ENCODE results near the gene VWA1.
"Not testable (repeated sequence)": the region's sequence is repeated elsewhere in the genome, so short reads cannot be mapped to it uniquely, and the experiment has no call there.

The VWA1 gene

GRCh38 chr1:1435106-1435903, at the start of gene VWA1:
Gene VWA1 (plus strand): TSS chr1:1435690. CDS start chr1:1435749, 59 bp downstream.
- no peak for DNase-seq

- no peak for DNase-seq
These were observed 49.6 kb upstream of the VWA1 start for GRCh38 chr1:1385931-1386330.

DNA sequence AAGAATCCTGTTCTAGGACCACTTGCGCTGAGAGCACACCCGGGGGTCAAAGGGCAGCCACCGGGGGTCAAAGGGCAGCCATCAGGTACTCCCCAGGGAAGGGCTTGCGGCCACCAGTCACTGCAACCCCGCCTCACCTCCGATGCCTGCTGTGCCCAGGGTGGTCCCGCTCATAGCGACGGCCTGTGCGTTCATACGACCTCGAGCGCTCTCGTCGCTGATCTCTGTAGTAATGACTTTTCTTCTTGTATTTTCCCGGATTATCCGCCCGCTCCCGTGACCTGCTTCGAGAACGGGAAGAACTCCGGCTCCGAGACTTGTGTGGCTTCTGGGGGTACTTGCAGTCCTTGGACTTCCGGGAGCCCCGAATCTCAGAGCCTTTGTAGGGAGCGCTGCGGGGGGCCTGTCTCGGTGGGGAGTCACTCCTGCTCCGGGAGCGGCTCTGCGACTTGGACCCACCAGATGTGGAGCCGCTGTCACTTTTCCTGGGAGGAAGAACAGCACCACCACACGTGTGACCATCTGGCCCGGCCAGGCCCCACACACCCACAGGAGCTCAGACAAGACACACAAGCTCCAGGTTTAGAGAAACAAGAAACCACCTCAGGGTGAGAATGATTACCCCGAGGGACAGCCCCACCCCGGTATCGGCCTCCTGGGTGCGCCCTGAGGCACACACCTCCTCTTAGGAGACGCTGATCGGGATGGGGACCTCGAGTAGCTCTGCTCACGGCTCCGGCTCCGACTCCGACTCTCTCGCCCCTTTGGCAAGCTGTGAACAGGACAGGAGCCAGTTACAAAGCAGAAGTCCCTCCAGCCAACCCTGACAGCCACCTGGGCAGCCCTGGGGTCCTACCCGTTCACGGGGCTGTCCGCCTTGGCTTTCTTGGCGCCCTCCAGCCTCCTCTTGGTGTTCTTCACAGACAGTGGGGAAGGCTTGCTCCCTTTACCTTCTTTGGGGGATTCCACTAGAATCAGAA, 48.1 kb upstream of the VWA1 start:
- no peak for DNase-seq

GRCh38 chr1:1388078-1388472, 47.4 kb upstream of the VWA1 start:
- DNase-seq: no peak

GRCh38 chr1:1390675-1391074, 44.8 kb upstream of the VWA1 start:
- no peak for DNase-seq

DNA sequence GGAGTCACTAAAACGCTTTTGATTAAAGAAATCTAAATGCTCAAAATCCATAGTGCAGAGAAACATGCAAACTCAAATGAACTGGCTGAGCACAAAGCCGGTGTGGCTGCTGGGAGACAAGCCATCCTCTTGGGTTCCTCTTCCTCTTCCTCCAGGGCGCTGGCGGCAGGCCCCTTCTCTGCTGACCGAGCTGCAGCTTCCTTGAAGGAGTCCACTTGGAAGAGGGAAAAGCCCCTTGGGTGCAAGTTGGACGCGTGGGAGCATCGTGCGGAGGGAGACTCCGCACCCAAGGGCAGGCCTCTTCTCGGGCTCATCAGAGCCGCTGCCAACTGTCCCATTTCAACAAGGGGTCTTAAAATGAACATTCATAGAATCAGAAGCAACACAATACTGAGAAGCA, 44.3 kb upstream of the VWA1 start:
- no peak for DNase-seq

- no peak for DNase-seq
These were observed 42.5 kb upstream of the VWA1 start for GRCh38 chr1:1393014-1393413.

GRCh38 chr1:1393428-1393827, 42.1 kb upstream of the VWA1 start:
- DNase-seq: no peak

DNA sequence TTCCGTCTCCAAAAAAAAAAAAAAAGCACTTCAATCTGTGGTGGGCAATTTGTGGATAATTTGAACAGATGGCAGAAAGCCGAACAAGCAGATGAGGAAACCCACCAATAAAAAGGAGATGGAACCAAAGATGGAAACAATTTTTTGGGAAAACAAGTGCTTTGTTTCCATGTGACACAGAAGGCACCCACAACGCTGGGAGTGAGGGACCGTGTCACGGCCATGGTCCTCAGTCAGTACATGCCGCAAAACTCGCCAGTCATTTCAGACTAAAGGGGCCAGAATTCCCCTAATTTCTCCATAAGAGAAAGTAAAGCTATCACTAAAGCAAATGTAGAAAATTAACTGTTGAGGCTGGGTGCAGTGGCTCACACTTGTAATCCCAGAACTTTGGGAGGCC, 41.4 kb upstream of the VWA1 start:
- no peak for DNase-seq

DNA sequence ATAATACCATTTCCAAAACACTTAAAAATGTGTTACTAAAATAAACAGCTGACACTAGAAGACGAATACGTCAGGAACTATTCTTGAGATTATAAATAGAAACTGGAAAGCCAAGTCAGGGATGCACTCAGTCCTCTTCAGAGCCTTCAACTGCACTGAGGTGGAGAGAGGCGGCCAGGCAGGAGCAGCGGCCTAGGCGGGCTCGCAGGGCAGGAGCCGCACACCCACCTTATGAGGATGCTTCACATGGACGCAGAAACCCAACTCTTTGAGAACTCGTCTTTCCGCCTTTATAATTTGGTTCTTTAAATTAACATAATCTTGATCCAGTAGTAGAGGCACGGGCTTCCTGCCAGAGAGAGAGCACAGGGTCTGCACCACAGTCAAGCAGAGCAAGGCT, 40.3 kb upstream of the VWA1 start:
- DNase-seq: no peak

GRCh38 chr1:1397839-1398523, 37.5 kb upstream of the VWA1 start:
- no peak for DNase-seq

DNA sequence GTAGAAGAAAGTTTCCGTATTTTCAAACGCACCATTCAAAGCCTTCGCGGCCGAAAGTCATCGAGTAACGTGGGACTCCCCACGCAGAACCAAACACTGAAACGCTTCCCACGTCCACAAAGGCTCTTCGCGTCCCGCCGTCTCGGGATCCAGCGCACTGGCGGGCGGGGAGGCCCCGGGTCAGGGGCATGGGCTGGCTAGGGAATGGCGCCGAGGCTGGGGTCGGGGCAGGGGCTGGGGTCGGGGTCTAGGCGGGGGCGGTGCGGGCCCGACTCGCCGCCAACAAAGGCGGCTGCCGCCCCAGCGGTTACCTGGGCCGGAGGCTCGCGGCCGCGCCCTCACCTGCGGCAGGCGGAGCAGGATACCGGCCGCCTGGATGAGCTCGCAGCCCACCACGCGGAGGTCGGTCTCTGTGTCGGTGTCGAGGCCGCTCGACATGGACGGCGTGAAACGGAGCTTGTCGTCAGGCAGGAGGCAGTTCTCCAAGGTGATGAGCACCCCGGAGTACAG, 36.8 kb upstream of the VWA1 start:
- DNase-seq: no peak

- peak; percentile 86 for DNase-seq
These were observed 36.2 kb upstream of the VWA1 start, which contains the start of gene CCNL2 for GRCh38 chr1:1399187-1399871. Gene CCNL2 (minus strand): TSS chr1:1399335. CDS start chr1:1399306, 29 bp downstream.

- no peak for DNase-seq
These were observed 35.5 kb upstream of the VWA1 start for GRCh38 chr1:1399872-1400575.

GRCh38 chr1:1400576-1401456, 34.7 kb upstream of the VWA1 start:
- DNase-seq: no peak

DNA sequence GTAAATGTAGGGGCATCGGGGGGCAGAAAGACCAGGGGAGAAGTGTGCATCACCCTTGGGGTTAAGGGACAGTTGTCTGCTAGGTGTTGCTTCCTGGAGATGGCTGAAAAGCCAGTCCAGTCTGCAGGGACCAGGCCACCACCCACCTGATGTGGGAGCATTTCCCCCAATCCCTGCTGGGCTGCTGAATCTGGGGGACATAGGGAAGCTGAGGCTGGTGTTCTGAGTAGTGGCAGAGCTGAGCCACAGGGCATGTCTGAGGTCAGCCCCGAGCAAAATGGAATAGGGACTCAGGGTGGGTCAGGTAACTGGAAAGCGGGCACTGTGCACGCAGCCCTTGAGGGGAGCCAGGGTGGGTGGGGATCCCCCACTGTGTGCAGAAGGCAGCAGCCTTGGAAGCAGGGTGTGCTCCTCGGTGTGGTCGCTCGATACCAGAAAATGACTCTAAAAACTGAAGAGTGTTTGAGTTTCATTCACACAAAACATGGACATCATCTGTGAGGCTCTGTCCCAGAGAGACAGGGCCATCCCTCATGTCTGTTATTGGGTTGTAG, 34.0 kb upstream of the VWA1 start:
- no peak for DNase-seq

DNA sequence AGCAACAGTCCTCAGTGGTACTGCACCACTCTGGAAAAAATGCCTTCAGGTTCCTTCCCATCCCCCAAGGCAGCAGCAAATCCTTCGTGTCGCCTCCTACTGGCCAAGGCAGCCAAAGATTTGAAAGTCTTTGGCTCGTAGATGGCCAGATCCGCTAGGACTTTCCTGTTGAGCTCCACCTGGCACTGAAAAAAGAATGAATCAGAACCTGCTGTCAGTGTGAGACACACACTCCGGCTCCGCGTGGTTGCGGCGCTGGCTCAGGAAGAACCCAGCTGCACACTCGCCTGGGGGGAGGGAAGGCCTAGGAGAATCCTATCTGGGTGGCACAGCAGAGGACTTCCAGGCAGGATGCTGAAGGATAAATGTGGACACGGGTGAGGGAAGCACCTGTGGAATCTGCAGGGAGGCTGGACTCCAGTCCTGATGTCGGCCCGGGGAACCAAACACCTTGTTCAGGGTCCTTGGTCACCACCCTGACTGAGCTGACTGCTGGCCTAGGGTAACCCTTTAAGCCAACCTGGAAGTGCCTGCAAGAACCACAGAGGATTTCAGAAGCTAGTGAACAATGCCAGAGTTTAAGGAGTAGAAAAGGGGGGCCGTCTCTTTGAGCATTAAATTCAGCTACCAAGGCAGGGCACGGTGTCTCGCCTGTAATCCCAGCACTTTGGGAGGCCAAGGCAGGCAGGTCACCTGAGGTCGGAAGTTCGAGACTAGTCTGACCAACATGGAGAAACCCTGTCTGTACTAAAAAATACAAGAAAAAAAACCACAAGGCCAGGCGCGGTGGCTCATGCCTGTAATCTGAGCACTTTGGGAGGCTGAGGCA, 33.2 kb upstream of the VWA1 start:
- no peak for DNase-seq

DNA sequence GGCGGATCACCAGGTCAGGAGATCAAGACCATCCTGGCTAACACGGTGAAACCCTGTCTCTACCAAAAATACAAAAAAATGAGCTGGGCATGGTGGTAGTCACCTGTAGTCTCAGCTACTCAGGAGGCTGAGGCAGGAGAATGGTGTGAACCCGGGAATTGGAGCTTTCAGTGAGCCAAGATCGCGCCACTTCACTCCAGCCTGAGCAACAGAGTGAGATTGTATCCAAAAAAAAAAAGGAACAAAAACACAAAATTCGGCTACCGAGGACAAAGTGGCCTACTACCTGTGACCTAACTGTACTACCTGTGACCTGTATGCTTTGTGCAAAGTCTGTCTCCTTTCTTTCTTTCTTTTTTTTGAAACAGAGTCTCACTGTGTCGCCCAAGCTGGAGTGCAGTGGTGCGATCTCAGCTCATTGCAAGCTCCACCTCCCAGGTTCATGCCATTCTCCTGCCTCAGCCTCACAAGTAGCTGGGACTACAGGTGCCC, 32.5 kb upstream of the VWA1 start:
- not testable (repeated sequence) for DNase-seq

GRCh38 chr1:1403653-1404052, 31.8 kb upstream of the VWA1 start:
- no peak for DNase-seq
